Measurements from ENCODE around the gene GAL3ST3. TPM values are rescaled to one million over a fixed set of nuclear protein-coding genes. Genes with fewer than 3 reads are reported as not detected.

Gene GAL3ST3
- total RNA-seq, 1 donor from 2014 or later, result 3.7 TPM

GRCh38 chr11:66052664-66052982 is 3.7 kb upstream of the GAL3ST3 start:
- H3K27ac Mint-ChIP-seq, result peak overlapping the region; percentile 98
- peaks cover 11% of the 10 kb centered on the region for H3K27me3 Mint-ChIP-seq
- peaks cover 13% of the 10 kb centered on the region for H3K36me3 Mint-ChIP-seq
- H3K4me1 Mint-ChIP-seq (ENCODE audit: unreplicated experiment), result peaks cover 24% of the 10 kb centered on the region
- peak overlapping the region; percentile 100 for H3K4me3 Mint-ChIP-seq
- no peak for TF ChIP-seq CTCF (conservative IDR thresholded peaks at IDR 0.05)
- H3K9me3 Mint-ChIP-seq, result no peaks in the 10 kb centered on the region
- DNase-seq (ENCODE audit: extremely low spot score, unreplicated experiment), result no peak

- Mint-ChIP-seq H3K36me3 (peaks cover 13% of the 10 kb centered on the region), H3K27me3 (peaks cover 11% of the 10 kb centered on the region), H3K9me3 (no peaks in the 10 kb centered on the region), H3K4me1 (ENCODE audit: unreplicated experiment) (peaks cover 24% of the 10 kb centered on the region), H3K27ac (peak within 1 kb of the TSS; percentile 98), H3K4me3 (peak within 1 kb of the TSS; percentile 100)
- peak; percentile 98 for DNase-seq (ENCODE audit: extremely low spot score, unreplicated experiment)
- no peak for TF ChIP-seq CTCF (conservative IDR thresholded peaks at IDR 0.05)
Measured at GRCh38 chr11:66051766-66052663, 3.1 kb upstream of the GAL3ST3 start, which contains the start of gene SF3B2. Gene SF3B2 (plus strand): TSS chr11:66052364. CDS start chr11:66052385, 21 bp downstream.

GRCh38 chr11:66051371-66051765 is 2.4 kb upstream of the GAL3ST3 start:
- peaks cover 13% of the 10 kb centered on the region for H3K36me3 Mint-ChIP-seq
- DNase-seq (ENCODE audit: extremely low spot score, unreplicated experiment), result no peak
- peak overlapping the region; percentile 100 for H3K4me3 Mint-ChIP-seq
- no peak for TF ChIP-seq CTCF (conservative IDR thresholded peaks at IDR 0.05)
- H3K9me3 Mint-ChIP-seq, result no peaks in the 10 kb centered on the region
- peak overlapping the region; percentile 86 for H3K27ac Mint-ChIP-seq
- H3K27me3 Mint-ChIP-seq, result peaks cover 11% of the 10 kb centered on the region
- peaks cover 24% of the 10 kb centered on the region for H3K4me1 Mint-ChIP-seq (ENCODE audit: unreplicated experiment)

- Mint-ChIP-seq H3K9me3 (no peaks in the 10 kb centered on the region), H3K4me1 (ENCODE audit: unreplicated experiment) (peaks cover 24% of the 10 kb centered on the region), H3K4me3 (peak overlapping the region; percentile 100), H3K36me3 (peaks cover 12% of the 10 kb centered on the region), H3K27me3 (peaks cover 11% of the 10 kb centered on the region), H3K27ac (peak overlapping the region; percentile 86)
- DNase-seq (ENCODE audit: extremely low spot score, unreplicated experiment), result no peak
- TF ChIP-seq CTCF (conservative IDR thresholded peaks at IDR 0.05), result no peak
Measured at GRCh38 chr11:66050581-66051231, 1.7 kb upstream of the GAL3ST3 start.

- Mint-ChIP-seq H3K36me3 (peaks cover 5% of the 10 kb centered on the region), H3K4me3 (peak overlapping the region; percentile 68), H3K9me3 (no peaks in the 10 kb centered on the region), H3K27ac (no peak overlapping the region), H3K4me1 (ENCODE audit: unreplicated experiment) (peaks cover 15% of the 10 kb centered on the region), H3K27me3 (peaks cover 11% of the 10 kb centered on the region)
- TF ChIP-seq CTCF (conservative IDR thresholded peaks at IDR 0.05), result no peak
- DNase-seq (ENCODE audit: extremely low spot score, unreplicated experiment), result no peak
Measured at GRCh38 chr11:66047541-66048365, 1.2 kb downstream of the GAL3ST3 start.

Data from type B pancreatic cell (in vitro differentiated cells).